MCF 10A (cell line): ENCODE results near the gene SCN8A. TPM values are rescaled to one million over a fixed set of nuclear protein-coding genes. Genes with fewer than 3 reads are reported as not detected.

Experiments used
- BruUV-seq: library from RNA; stranded (reverse); fragments of 400-500 nt; replicated peaks from 2 replicates; lab custom pipeline; 2021; lab: Mats Ljungman, UMichigan
- CTCF ChIA-PET: fragments of 300-600 bp; sonication (Branson Sonifier 250); formaldehyde crosslinking; extraction: SDS; loops from one replicate; lab custom pipeline; 2021; ENCODE audit warnings: antibody characterized with exemption, inconsistent platforms; lab: Yijun Ruan, JAX
- POLR2A ChIA-PET: fragments of 300-600, 350-650 bp; sonication (Branson Sonifier 250); formaldehyde crosslinking; extraction: SDS; loops from one replicate; lab custom pipeline; 2020; ENCODE audit warnings: antibody characterized with exemption, inconsistent platforms; lab: Yijun Ruan, JAX
- DNase-seq: peaks from one replicate; pipeline ENCODE4 v3.0.0-alpha.2; 2018; ENCODE audit not compliant: unreplicated experiment
- H3K27ac Mint-ChIP-seq: one replicate; pipeline ENCODE4 v1.8.0; 2022; ENCODE audit warnings: mild to moderate bottlenecking, low read depth, mixed read lengths; ENCODE audit not compliant: unreplicated experiment
- H3K27me3 Mint-ChIP-seq: one replicate; pipeline ENCODE4 v1.8.0; 2022; ENCODE audit warnings: mixed read lengths; ENCODE audit not compliant: insufficient read depth, unreplicated experiment
- H3K36me3 Mint-ChIP-seq: one replicate; pipeline ENCODE4 v1.8.0; 2022; ENCODE audit warnings: mild to moderate bottlenecking, moderate library complexity, mixed read lengths; ENCODE audit not compliant: insufficient read depth, unreplicated experiment
- H3K4me1 Mint-ChIP-seq: one replicate; pipeline ENCODE4 v1.8.0; 2022; ENCODE audit warnings: mixed read lengths; ENCODE audit not compliant: insufficient read depth, unreplicated experiment
- H3K4me3 Mint-ChIP-seq: one replicate; pipeline ENCODE4 v1.8.0; 2022; ENCODE audit warnings: mild to moderate bottlenecking, moderate library complexity, mixed read lengths; ENCODE audit not compliant: unreplicated experiment
- H3K9me3 Mint-ChIP-seq: one replicate; pipeline ENCODE4 v1.8.0; 2022; ENCODE audit warnings: mixed read lengths; ENCODE audit not compliant: unreplicated experiment
- CTCF ChIP-seq: fragments of 200-600 bp; IDR thresholded peaks from one replicate; pipeline ENCODE4 v1.8.0; 2022; ENCODE audit warnings: antibody characterized with exemption, mild to moderate bottlenecking; ENCODE audit not compliant: unreplicated experiment
- intact Hi-C: fragments of 100-400 bp; cut with micrococcal nuclease; formaldehyde crosslinking; loops from 2 replicates; pipeline ENCODE4 v1.14.1; 2022
- total RNA-seq: library from RNA; stranded (reverse); gene quantifications from 2 replicates; pipeline ENCODE4 v1.2.3, GENCODE V29; 2022

Gene SCN8A
- total RNA-seq, 1 experiment from 2014 or later: 0.70 TPM

GRCh38 chr12:51806896-51807295 is 215.9 kb downstream of the SCN8A start:
- ChIA-PET CTCF (interaction anchor here (0.9 kb wide), 2 partner anchors 17 to 116 kb away, joined by 3 to 4 read pairs; no protein-coding TSS in a partner anchor), POLR2A (no interaction called here)
- Mint-ChIP-seq H3K27me3 (peaks cover 38% of the 10 kb centered on the region), H3K36me3 (no peaks in the 10 kb centered on the region), H3K9me3 (no peaks in the 10 kb centered on the region), H3K27ac (no peak overlapping the region), H3K4me3 (no peak overlapping the region), H3K4me1 (no peaks in the 10 kb centered on the region)
- intact Hi-C loops: no loop called here
- no TSS peak for BruUV-seq
- no peak for TF ChIP-seq CTCF
- DNase-seq: no peak

GRCh38 chr12:51809193-51809592 is 218.2 kb downstream of the SCN8A start:
- no TSS peak for BruUV-seq
- H3K27me3 Mint-ChIP-seq: peaks cover 38% of the 10 kb centered on the region
- DNase-seq: no peak
- POLR2A ChIA-PET: no interaction called here
- no peaks in the 10 kb centered on the region for H3K36me3 Mint-ChIP-seq
- CTCF ChIA-PET: interaction anchor here (1.7 kb wide), 1 partner anchor 14 kb away, joined by 8 read pairs; no protein-coding TSS in a partner anchor
- H3K4me1 Mint-ChIP-seq: no peaks in the 10 kb centered on the region
- TF ChIP-seq CTCF: no peak
- H3K27ac Mint-ChIP-seq: no peak overlapping the region
- intact Hi-C loops: no loop called here
- H3K4me3 Mint-ChIP-seq: no peak overlapping the region
- no peaks in the 10 kb centered on the region for H3K9me3 Mint-ChIP-seq

GRCh38 chr12:51811203-51812202 is 220.5 kb downstream of the SCN8A start:
- intact Hi-C loops: no loop called here
- no peak for TF ChIP-seq CTCF
- Mint-ChIP-seq H3K27me3 (peaks cover 48% of the 10 kb centered on the region), H3K4me1 (no peaks in the 10 kb centered on the region), H3K9me3 (no peaks in the 10 kb centered on the region), H3K36me3 (no peaks in the 10 kb centered on the region), H3K27ac (no peak overlapping the region), H3K4me3 (no peak overlapping the region)
- no peak for DNase-seq
- no TSS peak for BruUV-seq
- CTCF ChIA-PET: interaction anchor here (0.6 kb wide), 3 partner anchors 63 to 1449 kb away, joined by 3 read pairs; no protein-coding TSS in a partner anchor
- POLR2A ChIA-PET: no interaction called here

GRCh38 chr12:51812871-51813270 is 221.8 kb downstream of the SCN8A start:
- H3K27me3 Mint-ChIP-seq: peaks cover 48% of the 10 kb centered on the region
- no peaks in the 10 kb centered on the region for H3K4me1 Mint-ChIP-seq
- no peaks in the 10 kb centered on the region for H3K9me3 Mint-ChIP-seq
- CTCF ChIA-PET: interaction anchor here (0.5 to 2.0 kb wide), 3 partner anchors 11 to 385 kb away, joined by 3 to 6 read pairs (median 5); no protein-coding TSS in a partner anchor
- intact Hi-C loops: no loop called here
- no peak overlapping the region for H3K4me3 Mint-ChIP-seq
- no peak for DNase-seq
- TF ChIP-seq CTCF: no peak
- no peak overlapping the region for H3K27ac Mint-ChIP-seq
- H3K36me3 Mint-ChIP-seq: no peaks in the 10 kb centered on the region
- no TSS peak for BruUV-seq
- POLR2A ChIA-PET: no interaction called here
